GM12878 (cell line): ENCODE measurements around the gene GAREM1.

Experiments
- CTCF ChIP-seq, 3 experiments: IDR thresholded peaks in 2 of 3; conservative IDR thresholded peaks in 1 of 3; 2 replicates each; pipeline ENCODE4 v1.5.1; 2011; ENCODE audit warnings: low read depth in 3 of 3, low read length in 3 of 3, mild to moderate bottlenecking in 3 of 3, control low read depth in 2 of 3, moderate library complexity in 2 of 3, inconsistent platforms in 1 of 3, mixed read lengths in 1 of 3; ENCODE audit not compliant: control insufficient read depth in 2 of 3, insufficient read depth in 1 of 3; ENCODE audit errors: extremely low read depth in 1 of 3
- FOXM1 ChIP-seq: IDR thresholded peaks from 2 replicates; pipeline ENCODE4 v1.6.1; 2012; ENCODE audit warnings: low read depth, mild to moderate bottlenecking, inconsistent platforms, low read length, moderate library complexity
- GABPA ChIP-seq: IDR thresholded peaks from 2 replicates; pipeline ENCODE4 v1.6.1; 2014; ENCODE audit warnings: antibody characterized with exemption, low read depth, mild to moderate bottlenecking, inconsistent platforms
- POLR2A ChIP-seq: IDR thresholded peaks from 2 replicates; pipeline ENCODE4 v1.6.1; 2011; ENCODE audit warnings: low read depth, mild to moderate bottlenecking, low read length
- REST ChIP-seq: IDR thresholded peaks from 2 replicates; pipeline ENCODE4 v1.6.1; 2012; ENCODE audit warnings: mild to moderate bottlenecking, low read depth, low read length
- RFX5 ChIP-seq: IDR thresholded peaks from 2 replicates; pipeline ENCODE4 v1.6.1; 2011; ENCODE audit warnings: low read depth, low read length, improper control_type of control experiment
- YY1 ChIP-seq: IDR thresholded peaks from 2 replicates; pipeline ENCODE4 v1.6.1; 2011; ENCODE audit warnings: low read depth, mild to moderate bottlenecking, low read length
- ZNF217 ChIP-seq: fragments of 450-650 bp; IDR thresholded peaks from 2 replicates; pipeline ENCODE4 v1.6.1; 2017; ENCODE audit warnings: antibody characterized with exemption, mild to moderate bottlenecking
- ZNF274 ChIP-seq: IDR thresholded peaks from one replicate; pipeline ENCODE4 v1.8.0; 2011; ENCODE audit not compliant: insufficient read length, insufficient read depth
- TF ChIP-seq, protein P1 (sequence below): fragments of 450-650 bp; IDR thresholded peaks from 2 replicates; pipeline ENCODE4 v1.6.1; 2017; ENCODE audit warnings: borderline replicate concordance
- TF ChIP-seq, protein P2 (sequence below): IDR thresholded peaks from 2 replicates; pipeline ENCODE4 v1.6.1; 2012; ENCODE audit warnings: improper control_type of control experiment, low read depth, low read length; ENCODE audit not compliant: insufficient replicate concordance
- TF ChIP-seq, protein P3 (sequence below): fragments of 150-350 bp; IDR thresholded peaks from 2 replicates; pipeline ENCODE4 v1.6.1; 2016; ENCODE audit warnings: low read depth, low read length

DNA sequence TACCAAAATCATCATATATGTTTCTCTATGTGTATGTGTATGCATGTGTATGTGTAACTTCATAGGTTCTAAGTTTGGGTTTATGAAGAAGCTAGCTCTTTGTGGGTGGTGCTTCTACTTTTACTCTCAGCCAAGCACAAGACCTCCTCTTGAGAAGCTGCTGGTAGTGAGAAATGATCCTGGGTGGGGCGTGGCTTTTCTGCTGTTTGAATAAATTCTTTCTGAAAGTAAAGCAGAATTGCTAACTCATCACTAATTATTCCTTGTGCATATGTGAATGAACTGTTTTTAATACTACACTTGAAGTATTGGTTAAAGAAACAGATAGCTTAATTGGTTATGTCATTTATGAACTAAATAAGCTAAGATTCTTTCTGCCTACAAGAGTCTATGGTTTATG lies 7.6 kb upstream of the GAREM1 start:
- TF ChIP-seq CTCF (IDR thresholded peaks at IDR 0.05 in 2 of 3, conservative IDR thresholded peaks at IDR 0.05 in 1 of 3; ENCODE audit: control insufficient read depth in 2 of 3, extremely low read depth in 1 of 3, insufficient read depth in 1 of 3, low read depth in 3 of 3, low read length in 3 of 3) = no peak
- TF ChIP-seq, protein P1, sequence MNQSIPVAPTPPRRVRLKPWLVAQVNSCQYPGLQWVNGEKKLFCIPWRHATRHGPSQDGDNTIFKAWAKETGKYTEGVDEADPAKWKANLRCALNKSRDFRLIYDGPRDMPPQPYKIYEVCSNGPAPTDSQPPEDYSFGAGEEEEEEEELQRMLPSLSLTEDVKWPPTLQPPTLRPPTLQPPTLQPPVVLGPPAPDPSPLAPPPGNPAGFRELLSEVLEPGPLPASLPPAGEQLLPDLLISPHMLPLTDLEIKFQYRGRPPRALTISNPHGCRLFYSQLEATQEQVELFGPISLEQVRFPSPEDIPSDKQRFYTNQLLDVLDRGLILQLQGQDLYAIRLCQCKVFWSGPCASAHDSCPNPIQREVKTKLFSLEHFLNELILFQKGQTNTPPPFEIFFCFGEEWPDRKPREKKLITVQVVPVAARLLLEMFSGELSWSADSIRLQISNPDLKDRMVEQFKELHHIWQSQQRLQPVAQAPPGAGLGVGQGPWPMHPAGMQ = no peak
- TF ChIP-seq, protein P2, sequence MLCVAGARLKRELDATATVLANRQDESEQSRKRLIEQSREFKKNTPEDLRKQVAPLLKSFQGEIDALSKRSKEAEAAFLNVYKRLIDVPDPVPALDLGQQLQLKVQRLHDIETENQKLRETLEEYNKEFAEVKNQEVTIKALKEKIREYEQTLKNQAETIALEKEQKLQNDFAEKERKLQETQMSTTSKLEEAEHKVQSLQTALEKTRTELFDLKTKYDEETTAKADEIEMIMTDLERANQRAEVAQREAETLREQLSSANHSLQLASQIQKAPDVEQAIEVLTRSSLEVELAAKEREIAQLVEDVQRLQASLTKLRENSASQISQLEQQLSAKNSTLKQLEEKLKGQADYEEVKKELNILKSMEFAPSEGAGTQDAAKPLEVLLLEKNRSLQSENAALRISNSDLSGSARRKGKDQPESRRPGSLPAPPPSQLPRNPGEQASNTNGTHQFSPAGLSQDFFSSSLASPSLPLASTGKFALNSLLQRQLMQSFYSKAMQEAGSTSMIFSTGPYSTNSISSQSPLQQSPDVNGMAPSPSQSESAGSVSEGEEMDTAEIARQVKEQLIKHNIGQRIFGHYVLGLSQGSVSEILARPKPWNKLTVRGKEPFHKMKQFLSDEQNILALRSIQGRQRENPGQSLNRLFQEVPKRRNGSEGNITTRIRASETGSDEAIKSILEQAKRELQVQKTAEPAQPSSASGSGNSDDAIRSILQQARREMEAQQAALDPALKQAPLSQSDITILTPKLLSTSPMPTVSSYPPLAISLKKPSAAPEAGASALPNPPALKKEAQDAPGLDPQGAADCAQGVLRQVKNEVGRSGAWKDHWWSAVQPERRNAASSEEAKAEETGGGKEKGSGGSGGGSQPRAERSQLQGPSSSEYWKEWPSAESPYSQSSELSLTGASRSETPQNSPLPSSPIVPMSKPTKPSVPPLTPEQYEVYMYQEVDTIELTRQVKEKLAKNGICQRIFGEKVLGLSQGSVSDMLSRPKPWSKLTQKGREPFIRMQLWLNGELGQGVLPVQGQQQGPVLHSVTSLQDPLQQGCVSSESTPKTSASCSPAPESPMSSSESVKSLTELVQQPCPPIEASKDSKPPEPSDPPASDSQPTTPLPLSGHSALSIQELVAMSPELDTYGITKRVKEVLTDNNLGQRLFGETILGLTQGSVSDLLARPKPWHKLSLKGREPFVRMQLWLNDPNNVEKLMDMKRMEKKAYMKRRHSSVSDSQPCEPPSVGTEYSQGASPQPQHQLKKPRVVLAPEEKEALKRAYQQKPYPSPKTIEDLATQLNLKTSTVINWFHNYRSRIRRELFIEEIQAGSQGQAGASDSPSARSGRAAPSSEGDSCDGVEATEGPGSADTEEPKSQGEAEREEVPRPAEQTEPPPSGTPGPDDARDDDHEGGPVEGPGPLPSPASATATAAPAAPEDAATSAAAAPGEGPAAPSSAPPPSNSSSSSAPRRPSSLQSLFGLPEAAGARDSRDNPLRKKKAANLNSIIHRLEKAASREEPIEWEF = no peak
- no peak for TF ChIP-seq GABPA
- TF ChIP-seq, protein P3, sequence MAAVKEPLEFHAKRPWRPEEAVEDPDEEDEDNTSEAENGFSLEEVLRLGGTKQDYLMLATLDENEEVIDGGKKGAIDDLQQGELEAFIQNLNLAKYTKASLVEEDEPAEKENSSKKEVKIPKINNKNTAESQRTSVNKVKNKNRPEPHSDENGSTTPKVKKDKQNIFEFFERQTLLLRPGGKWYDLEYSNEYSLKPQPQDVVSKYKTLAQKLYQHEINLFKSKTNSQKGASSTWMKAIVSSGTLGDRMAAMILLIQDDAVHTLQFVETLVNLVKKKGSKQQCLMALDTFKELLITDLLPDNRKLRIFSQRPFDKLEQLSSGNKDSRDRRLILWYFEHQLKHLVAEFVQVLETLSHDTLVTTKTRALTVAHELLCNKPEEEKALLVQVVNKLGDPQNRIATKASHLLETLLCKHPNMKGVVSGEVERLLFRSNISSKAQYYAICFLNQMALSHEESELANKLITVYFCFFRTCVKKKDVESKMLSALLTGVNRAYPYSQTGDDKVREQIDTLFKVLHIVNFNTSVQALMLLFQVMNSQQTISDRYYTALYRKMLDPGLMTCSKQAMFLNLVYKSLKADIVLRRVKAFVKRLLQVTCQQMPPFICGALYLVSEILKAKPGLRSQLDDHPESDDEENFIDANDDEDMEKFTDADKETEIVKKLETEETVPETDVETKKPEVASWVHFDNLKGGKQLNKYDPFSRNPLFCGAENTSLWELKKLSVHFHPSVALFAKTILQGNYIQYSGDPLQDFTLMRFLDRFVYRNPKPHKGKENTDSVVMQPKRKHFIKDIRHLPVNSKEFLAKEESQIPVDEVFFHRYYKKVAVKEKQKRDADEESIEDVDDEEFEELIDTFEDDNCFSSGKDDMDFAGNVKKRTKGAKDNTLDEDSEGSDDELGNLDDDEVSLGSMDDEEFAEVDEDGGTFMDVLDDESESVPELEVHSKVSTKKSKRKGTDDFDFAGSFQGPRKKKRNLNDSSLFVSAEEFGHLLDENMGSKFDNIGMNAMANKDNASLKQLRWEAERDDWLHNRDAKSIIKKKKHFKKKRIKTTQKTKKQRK = no peak
- no peak for TF ChIP-seq REST
- TF ChIP-seq FOXM1 = no peak
- no peak for TF ChIP-seq POLR2A
- TF ChIP-seq RFX5 = no peak
- TF ChIP-seq ZNF274 = no peak
- TF ChIP-seq ZNF217 = no peak
- TF ChIP-seq YY1 = no peak
